Measurements from ENCODE around the gene MXRA5. TPM values are rescaled to one million over a fixed set of nuclear protein-coding genes. Genes with fewer than 3 reads are reported as not detected.
"Not testable (repeated sequence)": the region's sequence is repeated elsewhere in the genome, so short reads cannot be mapped to it uniquely, and the experiment has no call there.

MXRA5 gene
- total RNA-seq, 4 donors from 2014 or later = 0.02 to 0.26 TPM; not detected in 2

DNA sequence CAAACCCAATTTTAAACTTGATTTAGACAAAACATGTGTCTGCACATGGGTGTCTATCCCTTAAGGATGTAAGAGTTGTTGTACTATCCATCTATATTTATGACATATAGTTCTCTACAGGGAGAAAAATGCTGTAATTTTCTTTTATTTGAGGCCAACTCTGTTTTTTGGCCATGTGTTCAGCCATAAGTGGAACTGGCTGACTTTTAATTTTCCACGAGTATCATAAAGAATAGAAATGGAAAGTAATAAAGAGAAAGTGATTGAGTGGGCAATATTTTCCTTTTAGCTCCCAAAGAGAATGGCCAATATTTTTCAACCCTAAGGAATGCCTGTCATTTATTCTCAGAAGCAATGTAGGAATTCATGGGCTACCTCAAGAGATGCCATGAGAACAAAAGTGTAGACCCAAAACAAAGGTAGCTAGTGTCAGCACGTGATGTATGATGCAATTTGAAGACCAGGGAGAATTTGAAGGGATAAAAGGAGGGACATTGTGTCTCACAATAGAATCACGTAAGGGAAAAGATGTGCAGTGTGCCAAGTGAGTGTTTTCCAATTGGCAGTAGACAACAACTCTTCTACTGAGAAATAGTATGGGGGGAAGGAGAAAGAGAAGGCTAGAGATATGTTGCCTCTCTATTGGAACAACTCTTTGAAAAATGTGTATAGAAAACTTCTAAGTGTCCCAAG is 27.8 kb upstream of the MXRA5 start:
- TF ChIP-seq, protein P1, sequence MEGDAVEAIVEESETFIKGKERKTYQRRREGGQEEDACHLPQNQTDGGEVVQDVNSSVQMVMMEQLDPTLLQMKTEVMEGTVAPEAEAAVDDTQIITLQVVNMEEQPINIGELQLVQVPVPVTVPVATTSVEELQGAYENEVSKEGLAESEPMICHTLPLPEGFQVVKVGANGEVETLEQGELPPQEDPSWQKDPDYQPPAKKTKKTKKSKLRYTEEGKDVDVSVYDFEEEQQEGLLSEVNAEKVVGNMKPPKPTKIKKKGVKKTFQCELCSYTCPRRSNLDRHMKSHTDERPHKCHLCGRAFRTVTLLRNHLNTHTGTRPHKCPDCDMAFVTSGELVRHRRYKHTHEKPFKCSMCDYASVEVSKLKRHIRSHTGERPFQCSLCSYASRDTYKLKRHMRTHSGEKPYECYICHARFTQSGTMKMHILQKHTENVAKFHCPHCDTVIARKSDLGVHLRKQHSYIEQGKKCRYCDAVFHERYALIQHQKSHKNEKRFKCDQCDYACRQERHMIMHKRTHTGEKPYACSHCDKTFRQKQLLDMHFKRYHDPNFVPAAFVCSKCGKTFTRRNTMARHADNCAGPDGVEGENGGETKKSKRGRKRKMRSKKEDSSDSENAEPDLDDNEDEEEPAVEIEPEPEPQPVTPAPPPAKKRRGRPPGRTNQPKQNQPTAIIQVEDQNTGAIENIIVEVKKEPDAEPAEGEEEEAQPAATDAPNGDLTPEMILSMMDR (IDR thresholded peaks at IDR 0.05 in 4 of 5, conservative IDR thresholded peaks at IDR 0.05 in 1 of 5) = no peak
- no peak for TF ChIP-seq POLR2A (IDR thresholded peaks at IDR 0.05)
- Histone ChIP-seq H3K4me3 (no peak overlapping the region), H3K36me3 (no peaks in the 10 kb centered on the region), H3K9me3 (no peaks in the 10 kb centered on the region), H3K27me3 (no peaks in the 10 kb centered on the region), H3K27ac (no peak overlapping the region), H3K4me1 (no peaks in the 10 kb centered on the region)
- intact Hi-C loops (cut with DNase I; ENCODE audit: low total_unique reads) (no loop called here), in situ Hi-C loops (cut with MboI; ENCODE audit: low sequenced_read_pairs in 4 of 4) (no loop called here)
- no peak for ATAC-seq
- no peak for DNase-seq

DNA sequence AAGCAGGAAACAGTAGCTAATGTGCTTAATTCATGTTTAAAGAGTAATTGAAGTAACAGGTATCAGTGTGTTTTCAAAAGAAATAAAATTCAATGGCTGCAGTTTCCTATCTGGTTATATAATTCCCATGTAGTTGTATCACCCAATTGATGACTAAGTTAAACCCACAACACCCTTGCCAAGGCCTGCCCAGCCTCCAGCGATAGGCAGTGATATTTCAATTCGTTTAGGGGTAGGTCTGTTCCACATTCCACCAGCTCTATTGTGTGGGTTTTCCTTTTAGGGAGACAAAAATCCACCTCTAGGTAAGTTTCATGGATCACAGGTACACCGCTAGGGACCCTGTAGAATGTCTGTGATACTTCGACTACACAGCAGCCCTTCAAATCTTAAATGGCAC is 24.7 kb upstream of the MXRA5 start:
- TF ChIP-seq, protein P1 (IDR thresholded peaks at IDR 0.05 in 4 of 5, conservative IDR thresholded peaks at IDR 0.05 in 1 of 5) = no peak
- no peak for TF ChIP-seq POLR2A (IDR thresholded peaks at IDR 0.05)
- Histone ChIP-seq H3K27ac (no peak overlapping the region), H3K4me1 (no peaks in the 10 kb centered on the region), H3K9me3 (no peaks in the 10 kb centered on the region), H3K36me3 (no peaks in the 10 kb centered on the region), H3K4me3 (no peak overlapping the region), H3K27me3 (no peaks in the 10 kb centered on the region)
- intact Hi-C loops (cut with DNase I; ENCODE audit: low total_unique reads) (no loop called here), in situ Hi-C loops (cut with MboI; ENCODE audit: low sequenced_read_pairs in 4 of 4) (no loop called here)
- ATAC-seq (no peak), DNase-seq (no peak)

GRCh38 chrX:3370656-3371055 is 24.2 kb upstream of the MXRA5 start:
- ATAC-seq (no peak), DNase-seq (no peak)
- Histone ChIP-seq H3K36me3 (no peaks in the 10 kb centered on the region), H3K9me3 (no peaks in the 10 kb centered on the region), H3K27ac (no peak overlapping the region), H3K27me3 (no peaks in the 10 kb centered on the region), H3K4me3 (no peak overlapping the region), H3K4me1 (no peaks in the 10 kb centered on the region)
- no peak for TF ChIP-seq POLR2A (IDR thresholded peaks at IDR 0.05)
- in situ Hi-C loops (cut with MboI; ENCODE audit: low sequenced_read_pairs in 4 of 4) = no loop called here
- intact Hi-C loops (cut with DNase I; ENCODE audit: low total_unique reads) = no loop called here

DNA sequence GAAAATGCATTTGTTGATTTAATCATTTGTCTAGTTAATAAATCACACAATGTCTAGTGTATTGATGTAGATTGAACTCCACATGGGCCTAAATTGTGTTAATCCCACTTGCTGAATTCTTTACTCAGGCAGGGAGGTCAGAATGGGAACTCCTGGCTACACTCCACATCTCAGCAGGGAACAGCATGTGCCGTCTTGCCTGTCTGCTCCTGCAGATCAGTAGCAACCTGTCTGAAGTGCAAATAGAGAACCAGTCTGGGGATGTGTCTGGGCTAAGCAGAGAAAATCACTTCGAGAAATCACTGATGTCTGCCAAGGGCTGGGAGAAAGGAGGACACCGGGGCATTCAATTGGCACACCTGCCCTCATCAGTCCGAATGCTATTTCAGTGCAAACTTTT is 16.5 kb upstream of the MXRA5 start:
- no peak overlapping the region for H3K27ac ChIP-seq
- in situ Hi-C loops (cut with MboI; ENCODE audit: low sequenced_read_pairs in 4 of 4) = no loop called here
- no peak for DNase-seq
- intact Hi-C loops (cut with DNase I; ENCODE audit: low total_unique reads) = no loop called here
- H3K9me3 ChIP-seq = no peaks in the 10 kb centered on the region
- no peak for ATAC-seq
- no peaks in the 10 kb centered on the region for H3K36me3 ChIP-seq
- TF ChIP-seq, protein P1 (IDR thresholded peaks at IDR 0.05 in 4 of 5, conservative IDR thresholded peaks at IDR 0.05 in 1 of 5) = no peak
- TF ChIP-seq POLR2A (IDR thresholded peaks at IDR 0.05) = no peak
- H3K4me1 ChIP-seq = no peaks in the 10 kb centered on the region
- no peak overlapping the region for H3K4me3 ChIP-seq
- no peaks in the 10 kb centered on the region for H3K27me3 ChIP-seq

DNA sequence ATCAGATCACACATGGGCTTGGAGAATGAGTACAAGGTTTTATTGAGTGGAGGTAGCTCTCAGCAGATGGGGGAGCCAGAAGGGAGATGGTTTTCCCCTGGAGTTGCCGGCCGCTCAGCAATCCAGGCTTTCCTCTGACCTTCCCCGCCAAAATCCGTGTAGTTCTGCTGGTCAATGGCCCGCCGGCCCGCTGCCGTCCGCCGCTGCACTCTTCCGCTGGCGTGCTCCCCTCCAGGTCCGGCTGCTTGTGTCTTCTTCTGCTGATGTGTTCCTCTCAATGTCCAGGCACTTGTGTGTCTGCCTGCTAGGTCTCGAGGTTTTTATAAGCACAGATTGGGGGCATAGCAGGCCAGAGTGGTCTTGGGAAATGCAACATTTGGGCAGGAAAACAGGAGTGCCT is 14.4 kb upstream of the MXRA5 start:
- H3K36me3 ChIP-seq = no peaks in the 10 kb centered on the region
- H3K4me3 ChIP-seq = no peak overlapping the region
- ATAC-seq = no peak
- H3K27ac ChIP-seq = no peak overlapping the region
- TF ChIP-seq, protein P1 (IDR thresholded peaks at IDR 0.05 in 4 of 5, conservative IDR thresholded peaks at IDR 0.05 in 1 of 5) = no peak
- no peak for TF ChIP-seq POLR2A (IDR thresholded peaks at IDR 0.05)
- in situ Hi-C loops (cut with MboI; ENCODE audit: low sequenced_read_pairs in 4 of 4) (no loop called here), intact Hi-C loops (cut with DNase I; ENCODE audit: low total_unique reads) (no loop called here)
- no peaks in the 10 kb centered on the region for H3K27me3 ChIP-seq
- no peaks in the 10 kb centered on the region for H3K4me1 ChIP-seq
- no peaks in the 10 kb centered on the region for H3K9me3 ChIP-seq
- no peak for DNase-seq

GRCh38 chrX:3352741-3353140 is 6.3 kb upstream of the MXRA5 start:
- H3K4me3 ChIP-seq; in situ Hi-C loops (cut with MboI; ENCODE audit: low sequenced_read_pairs in 4 of 4); H3K9me3 ChIP-seq; H3K27me3 ChIP-seq; ATAC-seq; DNase-seq; H3K36me3 ChIP-seq; H3K27ac ChIP-seq; intact Hi-C loops (cut with DNase I; ENCODE audit: low total_unique reads); H3K4me1 ChIP-seq: not testable (repeated sequence)

Data from gastrocnemius medialis (tissue), 4 donors.